NCI-H2227 treated with DMSO at 0.1 percent for 48 hours (cell line): ENCODE measurements around the gene RNU2-63P.
A peak's percentile ranks its signal among the peaks of the same experiment; 100 is the strongest.
"Not testable (repeated sequence)": the region's sequence is repeated elsewhere in the genome, so short reads cannot be mapped to it uniquely, and the experiment has no call there.

Experiments used
- DNase-seq: peaks from one replicate; lab custom pipeline; 2025; lab: John Stamatoyannopoulos, UW

Gene RNU2-63P

DNA sequence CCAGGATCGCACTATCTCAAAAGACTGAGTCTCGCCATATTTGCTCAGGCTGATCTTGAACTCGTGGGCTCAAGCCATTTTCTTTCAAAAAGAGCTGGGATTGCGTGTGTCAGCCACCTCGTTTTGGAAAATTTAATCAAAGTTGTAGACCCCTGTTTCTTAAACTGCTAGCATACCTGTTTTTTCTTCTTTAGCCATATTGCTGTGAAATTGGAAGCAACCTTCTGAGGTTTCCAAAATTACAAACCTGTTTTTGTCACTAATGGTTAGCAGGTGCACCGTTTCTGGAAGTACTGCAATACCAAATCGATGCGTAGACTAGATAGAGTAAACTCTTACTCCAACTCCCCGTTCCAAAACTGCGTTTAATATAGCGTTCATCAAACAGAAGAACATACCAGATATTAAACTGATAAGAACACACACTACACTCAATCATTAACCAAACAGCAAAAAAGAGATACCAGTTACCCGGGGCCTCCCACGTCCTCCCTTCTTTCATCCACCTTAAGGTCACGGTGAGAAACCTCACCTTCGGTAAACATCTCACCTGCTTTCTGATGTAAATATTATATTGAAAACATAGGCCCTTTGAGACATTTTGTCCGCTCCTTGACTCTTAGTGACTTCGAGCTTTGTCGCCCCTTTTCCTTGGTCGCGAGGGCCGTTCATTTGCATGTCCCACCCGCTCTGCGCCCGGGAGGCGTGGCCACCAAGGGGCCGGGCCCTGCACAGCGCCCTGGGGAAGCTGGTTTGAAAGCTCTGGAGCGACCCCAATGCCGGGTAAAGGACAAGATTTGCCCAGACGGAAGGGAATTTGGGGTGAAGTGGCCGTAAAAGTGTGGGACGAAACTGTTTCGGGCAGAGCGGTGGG is at the start of gene RNU2-63P:
Gene RNU2-63P (minus strand): TSS at position 462 of the 874 bp plus-strand sequence.
- DNase-seq: peak; percentile 85

DNA sequence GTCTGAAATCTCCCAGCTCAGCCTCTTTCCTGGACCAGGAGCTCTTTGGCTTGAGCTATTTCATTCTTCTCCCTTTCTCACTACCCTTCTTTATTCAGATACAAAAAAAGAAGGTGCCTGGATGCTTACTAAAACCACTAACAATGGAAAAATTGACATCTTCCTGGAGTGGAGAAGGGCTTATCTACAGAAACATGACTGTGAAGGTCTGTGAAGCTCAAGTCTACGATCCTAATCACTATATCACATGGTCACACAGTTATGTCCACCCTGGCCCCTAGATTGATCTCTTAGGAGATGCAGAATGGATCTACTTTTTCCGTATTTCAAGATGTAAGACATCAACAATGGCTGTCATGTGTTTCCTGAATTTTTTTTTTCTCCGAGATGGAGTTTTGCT is 44.9 kb upstream of the RNU2-63P start:
- DNase-seq: no peak

DNA sequence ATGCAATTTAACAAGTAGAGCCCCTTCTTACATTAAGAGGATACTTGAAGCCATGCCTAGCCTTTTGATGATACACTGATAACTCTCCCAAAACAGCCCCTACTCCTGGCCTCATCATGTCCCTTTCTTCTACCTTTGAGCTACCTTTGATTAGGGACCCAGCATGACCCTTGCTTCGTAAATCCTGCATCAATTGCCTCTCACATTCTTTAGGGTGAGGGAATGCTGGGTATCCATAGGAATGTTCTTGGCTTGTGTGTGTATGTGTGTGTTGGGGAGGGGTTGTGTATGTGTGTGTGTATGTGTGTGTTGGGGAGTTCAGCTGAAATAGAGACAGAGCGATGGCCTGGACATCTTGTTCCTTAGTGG is 44.5 kb upstream of the RNU2-63P start:
- no peak for DNase-seq

DNA sequence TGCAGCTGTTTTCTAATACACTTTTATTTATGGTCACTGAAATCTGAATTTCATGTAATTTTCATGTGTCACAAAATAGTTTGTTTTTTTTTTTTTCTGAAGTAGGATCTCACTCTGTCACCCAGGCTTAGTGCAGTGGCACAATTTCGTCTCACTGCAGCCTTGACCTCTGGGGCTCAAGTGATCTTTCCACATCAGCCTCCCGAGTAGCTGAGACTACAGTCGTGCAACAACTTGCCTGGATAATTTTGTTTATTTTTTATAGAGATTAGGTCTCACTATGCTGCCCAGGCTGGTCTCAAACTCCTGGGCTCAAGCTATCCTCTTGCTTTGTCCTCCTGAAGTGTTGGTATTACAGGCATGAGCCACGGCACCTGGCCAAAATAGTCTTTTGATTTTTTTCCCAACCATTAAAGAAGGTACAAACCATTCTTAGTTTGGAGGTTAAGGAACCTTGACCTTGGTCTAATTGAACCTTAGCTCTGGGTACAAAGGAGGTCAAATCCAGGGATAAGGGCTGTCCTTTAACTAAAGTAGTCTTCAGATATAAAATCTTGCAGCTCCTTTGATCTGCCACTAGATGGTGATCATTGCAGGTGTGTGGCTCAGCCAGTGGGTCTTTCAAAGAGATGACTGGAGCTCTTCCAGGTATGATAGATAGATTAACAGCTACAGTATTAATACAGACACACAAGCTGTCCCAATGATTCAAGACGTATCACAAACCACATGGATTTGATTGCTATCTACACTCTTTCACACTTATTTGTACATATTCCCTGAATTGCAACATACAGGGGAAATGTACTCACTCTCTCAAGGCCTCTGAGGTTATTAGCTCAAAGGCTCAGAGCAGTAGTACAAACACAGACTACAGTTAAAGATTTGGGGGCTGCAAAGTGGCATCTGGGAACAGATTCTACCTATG is 43.9 kb upstream of the RNU2-63P start:
- DNase-seq: peak; percentile 59

DNA sequence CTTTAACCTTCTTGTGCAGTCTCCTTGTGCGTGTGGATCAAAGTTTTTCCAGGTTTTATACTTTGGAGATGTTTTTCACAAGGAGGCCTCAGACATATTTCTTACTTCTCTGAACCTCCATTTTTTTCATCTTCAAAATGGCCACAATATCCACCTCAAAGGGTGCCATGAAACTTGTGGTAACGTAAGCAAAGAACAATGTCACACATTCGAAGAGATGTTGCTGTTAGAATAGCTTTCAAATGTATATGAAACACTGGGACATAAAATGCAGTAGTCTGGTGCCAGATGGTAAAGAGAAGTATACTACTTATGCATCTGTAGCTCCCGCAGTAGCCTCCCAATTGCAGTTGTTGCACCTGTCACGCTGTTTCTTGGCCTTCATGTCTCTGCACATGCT is 41.8 kb upstream of the RNU2-63P start:
- no peak for DNase-seq

DNA sequence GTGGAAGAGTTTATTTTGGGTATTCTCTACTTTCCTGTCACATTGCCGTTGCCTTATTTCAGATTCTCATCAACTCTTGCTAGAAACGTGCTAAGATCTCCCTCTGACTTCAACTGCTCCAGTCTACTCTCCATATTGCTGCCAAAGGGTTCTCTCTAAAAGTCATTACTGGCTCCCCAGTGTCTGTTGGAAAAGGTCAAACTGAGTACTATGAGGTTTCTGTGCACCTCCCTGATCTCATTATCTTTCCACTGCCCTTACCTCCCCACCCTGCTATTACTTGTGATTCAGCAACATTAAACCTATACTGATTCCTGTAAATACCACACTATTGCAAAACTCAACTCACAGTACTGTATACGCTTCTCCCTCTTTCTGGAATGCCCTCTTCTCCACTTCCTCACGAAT is 41.1 kb upstream of the RNU2-63P start:
- peak; percentile 13 for DNase-seq

DNA sequence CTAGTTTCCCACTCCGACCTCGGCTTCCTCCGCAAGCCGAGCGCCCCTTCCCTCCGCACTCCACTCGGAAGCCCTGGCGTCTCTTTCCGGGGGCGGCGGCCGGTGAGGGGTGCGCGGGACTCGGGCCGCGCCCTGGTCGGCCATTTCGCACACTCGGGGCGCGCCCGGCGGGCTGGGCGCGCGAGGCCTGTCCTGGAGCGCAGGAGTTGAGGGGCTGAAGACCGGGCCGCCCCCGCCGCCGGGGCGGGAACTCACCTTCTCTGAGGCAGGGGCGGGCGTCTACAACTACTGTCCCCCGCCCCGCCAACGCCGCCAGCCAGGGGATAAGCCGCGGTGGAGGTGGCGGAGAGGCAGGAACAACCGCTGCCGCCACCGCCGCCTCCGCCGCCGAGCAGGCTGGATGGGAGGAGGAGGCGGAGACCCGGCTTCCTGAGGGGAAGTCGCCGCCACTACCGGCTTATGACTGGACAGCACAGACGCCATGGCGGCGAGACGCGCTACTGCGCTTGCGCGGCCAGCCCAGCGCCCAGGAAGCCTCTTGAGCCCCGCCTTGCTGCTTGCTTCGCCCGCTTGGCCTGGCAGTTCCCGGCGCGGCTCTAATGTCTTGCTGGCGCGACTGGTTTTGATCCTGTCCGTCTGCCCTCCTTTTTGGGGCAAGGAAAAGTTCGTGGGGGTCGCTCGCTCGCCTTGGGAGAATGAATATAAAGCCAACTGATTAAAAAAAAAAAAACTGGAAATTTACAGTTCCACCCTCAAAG is 39.2 kb upstream of the RNU2-63P start, which contains the start of gene KRCC1:
Gene KRCC1 (minus strand): TSS at position 413 of the 758 bp plus-strand sequence. CDS start 27,220 bp downstream, outside the sequence.
- peak; percentile 91 for DNase-seq

DNA sequence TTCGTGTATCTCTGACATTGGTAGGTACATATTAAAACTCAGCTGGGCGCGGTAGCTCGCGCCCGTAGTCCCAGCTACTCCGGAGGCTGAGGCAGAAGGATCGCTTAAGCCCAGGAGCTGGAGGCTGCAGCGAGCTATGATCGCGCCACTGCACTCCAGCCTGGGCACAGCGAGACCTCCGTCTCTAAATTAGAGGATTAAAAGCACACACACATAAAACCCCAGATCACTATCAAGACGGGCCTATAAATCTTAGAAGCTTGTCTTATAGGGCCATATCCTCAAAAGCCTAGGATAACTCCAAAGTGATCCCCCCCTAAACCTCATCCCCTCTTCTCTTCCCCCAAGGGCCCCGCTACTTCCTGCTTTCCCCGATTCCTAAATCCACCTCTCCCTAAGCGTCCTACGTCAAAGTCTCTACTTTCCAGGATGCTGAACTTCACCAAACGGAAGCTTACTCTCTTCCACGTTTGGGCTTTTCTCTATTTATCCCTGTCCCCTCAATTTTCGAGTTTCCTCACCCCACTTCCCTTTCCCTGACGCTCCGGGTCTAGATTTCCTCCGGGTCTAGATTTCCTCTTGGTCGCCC is 38.5 kb upstream of the RNU2-63P start:
- DNase-seq: peak; percentile 23

DNA sequence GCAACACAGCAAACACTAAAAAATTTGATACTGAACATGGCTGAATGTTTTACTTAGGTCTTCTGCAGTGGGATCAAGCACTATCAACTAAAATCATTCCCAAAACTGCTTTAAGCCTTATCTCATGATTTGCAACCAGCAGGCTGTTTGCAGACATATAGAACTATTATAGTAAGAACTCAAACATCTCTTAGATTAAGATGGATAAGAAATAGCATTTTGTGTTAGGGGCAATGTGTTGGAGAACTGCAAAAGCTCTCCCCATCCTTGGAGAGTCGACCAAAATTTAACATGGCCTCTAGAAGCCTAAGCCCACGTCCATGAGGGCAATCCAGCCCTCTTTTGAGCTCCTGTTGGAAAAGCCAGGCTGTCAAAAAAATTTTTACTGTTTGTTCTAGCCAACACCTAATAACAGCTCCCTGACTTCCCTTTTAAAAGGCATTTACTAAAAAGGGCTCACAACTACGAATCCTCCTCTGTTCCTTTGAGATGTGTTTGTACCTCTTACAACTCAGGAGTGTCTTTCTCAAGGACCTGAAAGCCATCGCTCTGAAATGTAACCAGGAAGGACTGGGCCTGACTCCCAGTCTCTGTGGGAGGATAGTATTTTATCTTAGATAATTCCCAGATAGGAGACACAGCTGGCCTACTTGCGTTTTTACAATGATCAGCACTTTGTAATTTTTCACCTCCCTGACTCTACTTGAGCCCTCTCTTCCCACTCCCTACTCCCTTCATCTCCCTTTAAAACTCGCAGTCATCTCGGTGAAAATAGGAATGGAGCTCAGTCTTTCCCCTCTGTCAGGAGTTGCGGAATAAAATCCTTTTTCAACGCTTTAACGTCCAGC is 37.8 kb upstream of the RNU2-63P start:
- peak; percentile 15 for DNase-seq

DNA sequence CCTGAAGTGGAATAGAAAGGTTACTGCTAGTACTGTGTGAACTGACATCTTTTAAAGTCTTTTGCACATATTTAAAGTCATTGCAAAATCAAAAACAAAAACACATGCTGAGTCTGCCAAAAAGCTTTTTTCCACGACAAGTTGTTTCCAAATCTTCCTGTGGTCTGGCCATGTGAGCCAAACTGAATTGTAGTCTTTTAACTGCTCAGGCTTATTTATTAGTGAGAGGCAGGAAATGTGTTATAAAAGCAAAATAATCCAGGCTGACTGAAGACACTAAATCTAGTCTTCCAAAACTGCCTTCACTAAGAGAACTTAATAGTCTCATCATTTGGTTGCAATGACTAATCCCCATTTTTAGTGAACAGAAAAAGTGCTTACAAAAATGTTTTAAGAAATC is 36.9 kb upstream of the RNU2-63P start:
- DNase-seq: no peak

DNA sequence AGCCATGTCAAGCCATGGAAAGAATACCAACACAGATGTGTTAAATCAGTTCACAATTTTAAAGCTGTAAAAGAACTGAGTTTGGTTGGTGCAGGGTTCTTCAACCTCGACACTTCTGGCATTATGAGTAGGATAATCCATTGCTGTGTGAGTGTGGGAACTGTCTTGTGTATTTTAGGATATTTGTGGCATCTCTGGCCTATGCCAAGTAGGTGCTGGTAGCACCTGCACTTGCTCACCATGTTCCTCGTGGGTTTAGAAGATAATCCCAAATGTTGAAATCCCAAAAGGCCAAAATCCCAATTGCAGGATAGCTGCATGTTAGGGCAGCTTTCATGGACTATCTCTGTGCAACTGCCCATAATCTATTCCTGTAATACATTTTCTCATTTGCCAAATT is 35.4 kb upstream of the RNU2-63P start:
- DNase-seq: no peak

DNA sequence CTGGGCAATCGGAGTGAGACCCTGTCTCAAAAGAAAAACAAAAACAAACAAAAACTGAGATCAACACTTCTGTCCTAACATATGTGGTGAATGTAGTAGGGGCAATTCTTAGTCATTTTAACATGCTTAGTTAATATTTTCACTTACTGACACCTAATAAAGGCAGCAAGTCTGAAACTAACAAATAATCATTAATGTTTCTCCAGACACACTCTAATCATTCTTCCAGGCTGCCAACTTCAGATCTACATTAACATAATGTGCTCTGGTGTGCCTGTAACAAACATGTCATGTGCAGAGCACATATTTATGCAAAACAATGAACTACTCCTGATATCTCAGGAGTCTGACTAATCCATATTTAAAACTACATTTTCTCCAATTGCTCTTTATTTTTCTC is 33.3 kb upstream of the RNU2-63P start:
- no peak for DNase-seq

DNA sequence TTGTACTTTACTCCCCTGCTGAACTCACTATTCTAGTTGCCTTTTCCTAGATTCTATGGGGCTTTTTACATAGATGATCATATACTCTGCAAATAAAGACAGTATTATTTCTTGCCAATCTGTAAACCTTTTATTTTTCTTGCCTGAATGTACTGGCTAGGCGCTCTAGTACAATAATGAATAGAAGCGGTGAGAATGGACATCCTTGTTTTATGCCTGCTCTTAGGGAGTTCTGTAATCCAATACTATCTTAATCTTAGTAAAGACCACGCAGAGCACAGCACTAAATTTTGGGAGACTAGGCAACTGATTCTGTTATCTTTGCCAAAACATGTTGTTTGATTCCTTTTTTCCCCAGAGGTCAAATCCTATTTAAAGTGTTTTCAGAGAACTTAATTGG is 32.2 kb upstream of the RNU2-63P start:
- DNase-seq: no peak

DNA sequence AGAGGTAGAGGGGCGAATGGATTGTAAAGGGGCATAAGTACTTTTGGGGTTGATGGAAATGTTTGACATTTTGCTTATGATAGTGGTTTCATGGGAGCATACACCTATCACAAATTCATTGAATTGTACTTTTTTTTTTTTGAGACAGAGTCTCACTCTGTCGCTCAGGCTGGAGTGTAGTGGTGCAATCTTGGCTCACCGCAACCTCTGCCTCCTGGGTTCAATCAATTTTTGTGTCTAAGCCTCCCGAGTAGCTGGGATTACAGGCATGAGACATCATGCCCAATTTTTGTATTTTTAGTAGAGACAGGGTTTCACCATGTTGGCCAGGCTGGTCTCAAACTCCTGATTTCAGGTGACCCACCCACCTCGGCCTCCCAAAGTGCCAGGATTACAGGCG is 29.2 kb upstream of the RNU2-63P start:
- DNase-seq: not testable (repeated sequence)

DNA sequence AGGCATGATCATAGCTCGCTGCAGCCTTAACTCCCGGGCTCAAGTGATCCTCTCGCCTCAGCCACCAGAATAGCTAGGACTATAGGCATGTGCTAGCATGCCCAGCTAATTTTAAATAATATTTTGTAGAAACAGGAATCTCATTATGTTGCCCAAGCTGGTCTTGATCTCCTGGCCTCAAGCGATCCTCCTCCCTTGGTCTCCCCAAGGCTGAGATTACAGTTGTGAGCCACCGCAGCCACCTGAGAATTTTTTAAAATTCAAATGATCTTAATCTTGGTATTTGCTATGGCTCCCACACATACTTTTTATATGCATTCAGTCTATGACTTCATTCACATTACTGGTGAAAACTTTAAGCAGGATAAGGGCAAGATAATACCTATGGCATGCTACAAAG is 26.1 kb upstream of the RNU2-63P start:
- DNase-seq: no peak

DNA sequence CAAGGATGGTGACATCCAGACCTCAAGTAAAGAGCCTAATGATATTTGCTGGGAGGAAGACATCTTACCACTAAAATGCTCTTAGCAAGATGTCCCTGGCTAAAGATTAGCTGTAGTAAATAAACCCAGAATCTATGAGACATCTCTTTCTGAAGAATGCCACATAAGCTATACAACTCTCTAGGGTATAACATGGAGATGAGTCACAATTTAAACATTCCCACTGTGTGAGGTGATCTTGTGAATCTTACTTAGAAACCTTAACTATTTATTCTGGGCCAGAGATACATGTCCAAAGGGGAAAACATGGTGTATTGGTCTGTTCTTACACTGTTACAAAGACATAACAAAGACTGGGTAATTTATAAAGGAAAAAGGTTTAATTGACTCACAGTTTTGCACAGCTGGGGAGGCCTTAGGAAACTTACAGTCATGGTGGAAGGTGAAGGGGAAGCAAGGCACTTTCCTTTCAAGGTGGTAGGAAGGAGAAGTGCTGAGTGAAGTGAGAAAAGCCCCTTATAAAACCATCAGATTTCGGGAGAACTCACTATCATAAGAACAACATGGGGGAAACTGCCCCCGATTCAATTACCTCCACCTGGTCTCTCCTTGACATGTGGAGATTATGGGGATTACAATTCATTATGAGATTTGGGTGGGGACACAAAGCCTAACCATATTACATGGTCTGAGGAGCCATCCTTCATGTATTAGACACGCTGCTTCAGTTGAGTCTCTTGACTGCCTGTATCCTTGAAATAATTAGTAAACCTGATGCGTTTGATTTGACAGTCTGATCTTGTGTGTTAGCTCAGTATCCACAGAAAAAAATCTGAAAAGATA is 22.1 kb upstream of the RNU2-63P start:
- no peak for DNase-seq

DNA sequence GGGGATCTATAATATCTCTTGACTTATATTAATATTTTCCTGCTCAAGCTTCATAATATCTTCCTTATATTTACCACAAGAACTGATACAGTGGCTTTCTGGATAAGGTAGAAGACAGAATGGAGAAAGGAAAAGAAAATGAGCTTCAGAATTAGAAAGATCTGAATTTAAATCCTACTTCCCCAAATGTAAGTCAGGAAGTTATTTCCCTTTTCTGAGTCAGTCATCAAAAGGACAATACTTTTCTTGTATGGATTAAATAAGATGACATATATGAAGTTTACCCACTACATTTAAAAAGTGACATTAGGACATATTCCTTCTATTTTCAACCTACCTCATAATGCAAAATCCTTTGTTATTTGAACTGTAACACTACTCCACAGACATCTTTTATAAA is 20.3 kb upstream of the RNU2-63P start:
- DNase-seq: no peak

DNA sequence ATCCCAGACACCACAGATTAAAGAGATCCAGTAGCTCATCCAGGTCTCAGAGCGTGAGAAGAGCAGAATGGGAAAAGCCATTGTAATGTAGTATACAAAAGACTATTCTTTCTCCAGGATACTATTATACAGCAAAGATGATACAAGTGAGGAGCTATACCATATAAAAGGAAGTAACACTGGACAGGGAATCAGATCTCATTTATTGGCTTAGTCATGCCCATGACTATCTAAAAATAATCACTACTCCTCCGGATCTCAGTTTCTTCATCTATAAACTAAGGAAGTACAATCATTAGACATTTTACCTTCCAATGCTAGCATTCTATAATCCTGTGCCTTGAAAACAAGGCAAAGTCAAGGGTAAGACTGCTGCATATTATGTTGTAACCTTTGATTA is 19.8 kb upstream of the RNU2-63P start:
- DNase-seq: no peak

DNA sequence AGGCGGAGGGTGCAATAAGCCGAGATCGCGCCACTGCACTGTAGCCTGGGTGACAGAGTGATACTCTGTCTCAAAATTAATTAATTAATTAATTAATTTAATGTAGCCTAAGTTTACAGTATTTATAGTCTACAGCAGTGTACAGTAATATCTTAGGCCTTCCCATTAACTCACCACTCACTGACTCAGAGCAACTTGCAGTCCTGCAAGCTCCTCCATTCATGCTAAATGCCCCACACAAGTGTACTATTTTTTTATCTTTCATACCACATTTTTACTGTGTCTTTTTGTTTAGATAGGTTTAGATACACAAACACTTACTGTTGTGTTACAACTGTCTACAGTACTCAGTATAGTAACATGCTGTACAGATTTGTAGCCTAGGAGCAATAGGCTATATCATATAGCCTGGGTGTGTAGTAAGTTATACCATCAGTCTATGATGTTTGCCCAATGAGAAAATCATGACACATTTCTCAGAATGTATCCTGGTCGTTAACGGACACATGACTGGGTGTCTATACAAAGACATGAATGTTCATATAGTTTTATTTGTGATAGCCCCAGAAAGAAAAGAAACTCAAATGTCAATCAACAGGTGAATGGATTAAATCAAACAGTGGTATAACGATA is 15.8 kb upstream of the RNU2-63P start:
- no peak for DNase-seq
